ENCODE results near the gene OSGIN1.

GRCh38 chr16:83952940-83953795 is at the start of gene OSGIN1:
- TF ChIP-seq POLR2A (IDR thresholded peaks at IDR 0.05) (peak; percentile 39), CTCF (IDR thresholded peaks at IDR 0.05) (peak in 1 of 3 experiments; percentile 15)
